Heart left ventricle (tissue), 16 donors: Measurements from ENCODE around the gene LRG1. TPM values are rescaled to one million over a fixed set of nuclear protein-coding genes. Genes with fewer than 3 reads are reported as not detected.

ENCODE experiments used
- ATAC-seq, 4 donors: fragments of 200-7000 bp; cut with Tn5 transposase; one replicate each; pipeline ENCODE4 v1.9.1; 2020 to 2022; ENCODE audit warnings: moderate library complexity in 4 of 4, mild to moderate bottlenecking in 3 of 4, moderate number of reproducible peaks in 1 of 4
- DNase-seq, 5 donors: peaks; one replicate each; pipeline ENCODE4 v3.0.0-alpha.2; 2020
- H3K27ac ChIP-seq, 12 donors: fragments of 200-600 bp; sonication (generic) in 4 of 12; one replicate each; pipeline versions ENCODE4 v1.5.0 to v1.8.0; 2016 to 2022; ENCODE audit warnings: mild to moderate bottlenecking in 2 of 12
- H3K27me3 ChIP-seq, 9 donors: fragments of 200-600 bp; sonication (generic) in 2 of 9; one replicate each; pipeline versions ENCODE4 v1.5.1 to v1.8.0; 2016 to 2022; ENCODE audit warnings: mild to moderate bottlenecking in 3 of 9
- H3K36me3 ChIP-seq, 9 donors: fragments of 200-600 bp; sonication (generic) in 2 of 9; one replicate each; pipeline versions ENCODE4 v1.5.0 to v1.8.0; 2018 to 2022; ENCODE audit warnings: mild to moderate bottlenecking in 2 of 9
- H3K4me1 ChIP-seq, 12 donors: fragments of 200-600 bp; sonication (generic) in 4 of 12; one replicate each; pipeline versions ENCODE4 v1.5.0 to v1.8.0; 2016 to 2022; ENCODE audit warnings: mild to moderate bottlenecking in 3 of 12
- H3K4me3 ChIP-seq, 12 donors: fragments of 200-600 bp; sonication (generic) in 4 of 12; one replicate each; pipeline versions ENCODE4 v1.5.0 to v1.8.0; 2017 to 2022; ENCODE audit warnings: mild to moderate bottlenecking in 9 of 12, moderate library complexity in 4 of 12
- H3K9me3 ChIP-seq, 12 donors: fragments of 200-600 bp; sonication (generic) in 4 of 12; one replicate each; pipeline versions ENCODE4 v1.5.0 to v1.8.0; 2016 to 2022; ENCODE audit warnings: mild to moderate bottlenecking in 1 of 12
- CTCF ChIP-seq, 12 donors: fragments of 200-600 bp; sonication (generic) in 4 of 12; IDR thresholded peaks; one replicate each; pipeline versions ENCODE4 v1.5.0 to v1.8.0; 2018 to 2022; ENCODE audit warnings: antibody characterized with exemption in 12 of 12, mild to moderate bottlenecking in 5 of 12
- POLR2A ChIP-seq, 2 donors: fragments of 450-650 bp; IDR thresholded peaks; one replicate each; pipeline ENCODE4 v1.6.1; 2017; ENCODE audit warnings: antibody characterized with exemption in 2 of 2, mild to moderate bottlenecking in 2 of 2, moderate library complexity in 2 of 2
- WGBS, 4 donors: extraction: QIAGEN DNeasy Blood & Tissue Kit in 2 of 4; methylation state at CpG; one replicate each; pipeline versions ENCODE4 v1.1.5 to v1.1.7; 2013 to 2018; 5-methylcytosine and 5-hydroxymethylcytosine counted together
- intact Hi-C, 10 donors: fragments of 100-400 bp; cut with DNase I; formaldehyde crosslinking; loops; one replicate each; pipeline versions ENCODE4 v1.11.1 to v1.14.2; 2022
- polyA plus RNA-seq, 2 donors: library from polyadenylated mRNA; stranded (reverse); fragments of 200-250 nt; gene quantifications; one replicate each; pipeline ENCODE4 v1.2.3, GENCODE V29; 2013
- total RNA-seq, 9 donors: library from RNA; depleted of rRNA in 2 of 9; stranded (reverse); fragments of >200 nt in 2 of 9; fragmentation: NEBNext Ultra II Directional in 3 of 9; extraction: Animal tissue kit (Norgen Biotek cat#: 25700) in 3 of 9; gene quantifications; one replicate each; pipeline versions ENCODE4 v1.1.0 to v1.2.4, GENCODE V29; 2016 to 2023
- donor health status: ischemic (EF 13 %, LVEDD 7.1; RV severe dilation, severe dysfunction).
- donor health status: healthy with polysubstance abuse.
- donor health status: DM: no; HTN: yes; CAD: no.
- donor health status: DM: no; HTN: no; CAD: no.
- donor health status: ischemic (EF 25% LVEDD 6.9; RV normal size, moderate dysfunction).
- donor health status: ischemic (EF 25% LVEDD 5.7; RV mildly dilated, moderate dysfunction).
- donor health status: healthy.
- donor health status: DM: yes; HTN: yes; CAD: no.
- donor health status: ischemic (EF 35%, LVEDD 5.7; RV mildly dilated, moderate dysfunction).
- donor health status: nonischemic (EF 11% LVEDD 7.7; RV severe dilation, severe dysfunction).
- donor health status: DM: yes; HTN: yes; CAD: no.
- donor health status: PGD.
- donor health status: ischemic (EF 29% LVEDD 5.4; RV normal size, mild dysfunction).
- donor health status: nonischemic (EF 23%, LVEDD 6.1; RV moderate dilation, normal function).

LRG1 gene
- total and polyA plus RNA-seq, 11 donors = 0.15 to 1.7 (median 0.35) TPM

DNA sequence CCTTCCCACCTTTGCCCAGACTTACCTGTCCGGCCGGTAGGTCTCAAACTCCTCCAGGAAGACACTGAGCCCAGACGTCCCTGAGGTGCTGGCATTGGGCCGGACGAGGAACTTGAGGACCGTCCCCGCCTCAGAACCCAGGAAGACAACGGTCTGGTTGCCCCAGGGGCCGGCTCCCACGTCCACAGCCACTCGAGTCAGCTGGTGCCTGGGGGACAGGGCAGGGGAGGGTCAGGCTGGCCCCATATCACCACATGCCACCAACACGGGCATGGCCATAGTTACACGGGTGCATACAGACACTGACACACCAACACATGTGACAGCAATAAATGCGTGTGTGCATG lies 8.4 kb upstream of the LRG1 start:
- no peak for TF ChIP-seq CTCF (IDR thresholded peaks at IDR 0.05)
- no peak for TF ChIP-seq POLR2A (IDR thresholded peaks at IDR 0.05)
- Histone ChIP-seq H3K4me3 (no peak overlapping the region), H3K27me3 (no peaks in the 10 kb centered on the region), H3K36me3 (peaks cover 0 to 41% (median 26%) of the 10 kb centered on the region in 9 donors), H3K9me3 (no peaks in the 10 kb centered on the region), H3K4me1 (no peaks in the 10 kb centered on the region), H3K27ac (no peak overlapping the region)
- ATAC-seq = no peak
- intact Hi-C loops = no loop called here
- DNase-seq = no peak
- WGBS, 4 donors = 76 to 90% (median 81%) methylated on average over 5 to 14 of the region's 14 CpGs

DNA sequence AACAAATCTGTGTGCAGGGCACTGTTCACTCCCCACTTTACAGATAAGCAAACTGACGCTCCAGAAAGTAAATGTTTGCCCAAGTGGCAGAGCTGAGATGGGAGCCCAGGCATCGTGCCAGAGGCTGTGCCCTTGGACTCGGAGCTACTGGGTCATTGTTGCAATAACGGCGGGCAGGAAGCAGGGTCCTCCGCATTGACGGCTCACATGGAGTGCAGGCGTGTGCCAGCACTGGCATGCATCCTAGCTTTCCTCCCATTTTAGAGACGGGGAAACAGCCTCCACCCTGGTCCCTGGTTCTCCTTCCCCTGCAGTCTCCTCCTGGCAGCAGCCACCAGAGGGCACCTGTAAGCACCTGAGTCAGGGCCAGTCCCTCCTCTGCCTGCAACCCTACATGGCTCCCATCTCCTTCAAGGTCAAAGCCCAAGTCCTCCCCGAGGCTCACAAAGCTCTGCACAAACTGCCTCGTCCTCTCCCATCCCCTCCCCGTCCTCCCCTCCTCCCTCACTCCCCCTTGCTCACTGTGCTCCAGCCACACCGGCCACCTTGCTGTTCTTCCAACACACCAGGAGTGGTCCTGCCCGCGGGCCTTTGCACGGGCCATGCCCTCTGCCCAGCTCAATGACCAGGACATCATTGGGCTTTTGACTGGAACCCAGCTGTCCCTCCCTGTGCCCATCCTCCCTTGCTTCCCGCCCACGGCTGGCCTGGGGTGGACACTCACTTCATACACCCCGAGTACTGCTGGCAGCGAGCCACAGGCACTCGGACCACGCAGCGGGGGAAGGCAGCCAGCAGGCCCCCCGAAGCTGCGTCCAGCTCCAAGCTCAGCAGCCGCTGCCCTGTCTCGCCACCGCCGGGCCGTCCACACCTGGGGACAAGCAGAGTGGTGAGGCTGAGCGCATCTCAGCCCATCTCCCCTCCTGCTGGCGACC lies 7.7 kb upstream of the LRG1 start:
- Histone ChIP-seq H3K36me3 (peaks cover 0 to 40% (median 21%) of the 10 kb centered on the region in 9 donors), H3K9me3 (no peaks in the 10 kb centered on the region), H3K4me3 (no peak overlapping the region), H3K27me3 (no peaks in the 10 kb centered on the region), H3K27ac (no peak overlapping the region), H3K4me1 (no peaks in the 10 kb centered on the region)
- ATAC-seq = peak; percentile 17 to 48 (median 30)
- WGBS, 4 donors = 65 to 74% (median 70%) methylated on average over 16 to 32 of the region's 32 CpGs
- peak in 6 of 12 donors; percentile 8 to 24 (median 16) for TF ChIP-seq CTCF (IDR thresholded peaks at IDR 0.05)
- no peak for TF ChIP-seq POLR2A (IDR thresholded peaks at IDR 0.05)
- intact Hi-C loops = no loop called here
- DNase-seq = no peak

DNA sequence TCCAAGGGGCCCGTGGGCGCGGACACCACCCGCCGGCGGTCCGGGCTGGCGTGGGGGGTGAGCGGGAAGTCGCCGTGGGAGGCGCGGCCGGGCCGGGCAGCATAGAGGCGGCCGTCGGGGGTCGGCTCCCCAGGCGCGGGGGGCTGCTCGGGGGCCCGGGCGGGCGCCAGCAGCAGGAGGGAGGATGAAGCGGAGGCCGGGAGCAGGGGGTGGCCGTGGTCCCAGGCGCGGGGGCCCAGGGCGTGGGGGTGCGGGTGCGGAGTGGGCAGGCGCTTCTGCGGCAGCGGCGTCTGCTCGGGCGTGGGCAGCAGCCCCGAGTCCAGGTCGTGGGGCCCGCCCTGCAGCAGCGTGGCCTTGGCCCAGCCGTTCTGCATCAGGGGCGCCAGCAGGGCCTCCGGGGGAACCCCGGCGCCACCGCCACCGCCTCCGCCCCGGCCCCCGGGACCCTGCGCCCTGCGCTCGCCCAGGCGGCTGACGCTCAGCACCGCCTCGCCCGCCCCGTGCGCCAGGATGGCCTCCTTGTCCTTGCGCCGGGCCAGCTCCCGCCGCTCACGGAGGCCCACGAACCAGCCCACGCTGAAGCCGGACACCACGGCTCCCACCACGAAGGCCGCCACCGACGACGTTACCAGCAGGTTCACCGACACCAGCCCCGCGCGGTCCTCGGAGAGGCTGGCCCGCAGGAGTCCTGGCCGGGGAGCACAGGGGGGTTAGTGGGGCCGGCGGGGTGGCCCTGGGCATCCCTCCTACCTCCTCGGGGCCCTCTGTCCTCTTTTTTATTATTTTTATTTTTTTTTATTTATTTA lies 4.2 kb upstream of the LRG1 start:
- DNase-seq (no peak), ATAC-seq (no peak)
- Histone ChIP-seq H3K27me3 (peaks cover 0 to 5% (median 0%) of the 10 kb centered on the region in 9 donors), H3K9me3 (peaks cover 0 to 14% (median 3%) of the 10 kb centered on the region in 12 donors), H3K36me3 (peaks cover 0 to 21% (median 2%) of the 10 kb centered on the region in 9 donors), H3K4me1 (peaks cover 0 to 18% (median 1%) of the 10 kb centered on the region in 12 donors), H3K4me3 (peak overlapping the region in 1 of 12 donors; percentile 47), H3K27ac (peak overlapping the region in 1 of 12 donors; percentile 64)
- intact Hi-C loops = no loop called here
- no peak for TF ChIP-seq POLR2A (IDR thresholded peaks at IDR 0.05)
- no peak for TF ChIP-seq CTCF (IDR thresholded peaks at IDR 0.05)
- 94 to 96% (median 95%) methylated on average over 72 to 87 of the region's 87 CpGs for WGBS, 4 donors
